SK-N-SH treated with all-trans-retinoic acid at 6 μM for 48 hours (cell line): Measurements from ENCODE around the gene RCVRN.

Experiments used
- ATAC-seq: fragments of 200-7000 bp; cut with Tn5 transposase; 3 replicates; pipeline ENCODE4 v1.9.1; 2020; ENCODE audit warnings: mild to moderate bottlenecking, moderate library complexity
- ARNTL ChIP-seq: fragments of 450-650 bp; formaldehyde crosslinking; IDR thresholded peaks from 2 replicates; pipeline ENCODE4 v1.5.0; 2020; ENCODE audit warnings: low read depth, mild to moderate bottlenecking, moderate library complexity, borderline replicate concordance
- BACH2 ChIP-seq: fragments of 250-450 bp; sonication (Bioruptor Pico); IDR thresholded peaks from 2 replicates; pipeline ENCODE4 v1.9.0; 2021; ENCODE audit warnings: mild to moderate bottlenecking, borderline replicate concordance
- CREB5 ChIP-seq: fragments of 250-450 bp; sonication (Bioruptor Pico); IDR thresholded peaks from 2 replicates; pipeline ENCODE4 v1.5.1; 2020; ENCODE audit warnings: low read depth, mild to moderate bottlenecking, moderate library complexity
- CSDC2 ChIP-seq: fragments of 250-450 bp; sonication (Bioruptor Pico); IDR thresholded peaks from 2 replicates; pipeline ENCODE4 v1.5.0; 2020; ENCODE audit warnings: mild to moderate bottlenecking, moderate library complexity
- ESRRG ChIP-seq: fragments of 250-450 bp; sonication (Bioruptor Pico); IDR thresholded peaks from 2 replicates; pipeline ENCODE4 v1.6.1; 2021; ENCODE audit warnings: mild to moderate bottlenecking
- GLIS3 ChIP-seq: fragments of 250-450 bp; sonication (Bioruptor Pico); IDR thresholded peaks from 2 replicates; pipeline ENCODE4 v1.5.0; 2020; ENCODE audit warnings: mild to moderate bottlenecking, moderate library complexity
- ISL1 ChIP-seq: fragments of 250-450 bp; sonication (Bioruptor Pico); IDR thresholded peaks from 2 replicates; pipeline ENCODE4 v2.1.2; 2022; ENCODE audit warnings: mild to moderate bottlenecking, moderate library complexity
- OSR1 ChIP-seq: fragments of 250-450 bp; sonication (Bioruptor Pico); IDR thresholded peaks from 2 replicates; pipeline ENCODE4 v1.8.0; 2022; ENCODE audit warnings: moderate library complexity, mild to moderate bottlenecking, inconsistent platforms
- POU6F1 ChIP-seq: fragments of 250-450 bp; sonication (Bioruptor Pico); IDR thresholded peaks from 2 replicates; pipeline ENCODE4 v1.8.0; 2021; ENCODE audit warnings: low read depth, mild to moderate bottlenecking, moderate library complexity, borderline replicate concordance
- PPARA ChIP-seq: fragments of 250-450 bp; sonication (Bioruptor Pico); IDR thresholded peaks from 2 replicates; pipeline ENCODE4 v1.5.0; 2020; ENCODE audit warnings: mild to moderate bottlenecking, borderline replicate concordance
- SNAI2 ChIP-seq: fragments of 250-450 bp; sonication (Bioruptor Pico); IDR thresholded peaks from 2 replicates; pipeline ENCODE4 v1.5.0; 2020; ENCODE audit warnings: mild to moderate bottlenecking, moderate library complexity
- TCF4 ChIP-seq: fragments of 250-450 bp; sonication (Bioruptor Pico); IDR thresholded peaks from 2 replicates; pipeline ENCODE4 v1.8.0; 2021; ENCODE audit warnings: mild to moderate bottlenecking, moderate library complexity, borderline replicate concordance
- TOX ChIP-seq: fragments of 250-450 bp; sonication (Bioruptor Pico); IDR thresholded peaks from 2 replicates; pipeline ENCODE4 v1.8.0; 2021; ENCODE audit warnings: mild to moderate bottlenecking, moderate library complexity, borderline replicate concordance
- ZC3H10 ChIP-seq: fragments of 250-450 bp; sonication (Bioruptor Pico); IDR thresholded peaks from 2 replicates; pipeline ENCODE4 v1.5.1; 2021; ENCODE audit warnings: mild to moderate bottlenecking, moderate library complexity
- ZFP3 ChIP-seq: fragments of 250-450 bp; sonication (Bioruptor Pico); IDR thresholded peaks from 2 replicates; pipeline ENCODE4 v1.5.0; 2020; ENCODE audit warnings: mild to moderate bottlenecking, moderate library complexity
- ZFP30 ChIP-seq: fragments of 450-650 bp; formaldehyde crosslinking; IDR thresholded peaks from 2 replicates; pipeline ENCODE4 v1.5.0; 2022; ENCODE audit warnings: mild to moderate bottlenecking, moderate library complexity
- ZNF70 ChIP-seq: fragments of 450-650 bp; formaldehyde crosslinking; IDR thresholded peaks from 2 replicates; pipeline ENCODE4 v1.5.0; 2020; ENCODE audit warnings: mild to moderate bottlenecking, moderate library complexity
- TF ChIP-seq, protein P1 (sequence below): fragments of 250-450 bp; sonication (Bioruptor Pico); IDR thresholded peaks from 2 replicates; pipeline ENCODE4 v1.5.0; 2020; ENCODE audit warnings: mild to moderate bottlenecking, moderate library complexity
- TF ChIP-seq, protein P2 (sequence below): fragments of 250-450 bp; sonication (Bioruptor Pico); IDR thresholded peaks from 2 replicates; pipeline ENCODE4 v1.8.0; 2020; ENCODE audit warnings: mild to moderate bottlenecking, moderate library complexity, borderline replicate concordance

The RCVRN gene

DNA sequence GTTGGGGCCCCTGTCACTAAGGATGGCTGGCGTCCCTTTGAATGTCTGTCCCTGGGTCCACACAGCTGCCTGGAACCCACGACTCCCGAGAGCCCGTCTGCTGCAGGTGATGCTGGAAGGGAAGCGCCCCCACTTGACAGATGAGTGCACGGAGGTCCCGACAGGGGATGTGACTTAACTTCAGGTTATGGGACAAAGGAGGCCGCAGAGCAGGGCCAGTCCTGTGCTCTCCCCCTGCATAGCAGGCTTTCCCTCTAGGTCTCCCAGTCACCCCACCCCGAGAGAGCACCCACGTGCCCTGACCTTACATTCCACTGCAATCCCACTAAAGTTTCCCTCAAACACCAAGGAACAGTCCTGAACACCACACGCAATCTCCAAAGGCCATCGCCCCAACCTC, 6.0 kb upstream of the RCVRN start:
- TF ChIP-seq TOX (CRISPR knock-in tag): no peak
- no peak for TF ChIP-seq OSR1 (CRISPR knock-in tag)
- TF ChIP-seq ZC3H10 (CRISPR knock-in tag): no peak
- no peak for TF ChIP-seq TCF4
- ATAC-seq: no peak

GRCh38 chr17:9908649-9909042, 3.6 kb upstream of the RCVRN start:
- no peak for ATAC-seq
- TF ChIP-seq OSR1 (CRISPR knock-in tag) (no peak), ZNF70 (CRISPR knock-in tag) (no peak)

DNA sequence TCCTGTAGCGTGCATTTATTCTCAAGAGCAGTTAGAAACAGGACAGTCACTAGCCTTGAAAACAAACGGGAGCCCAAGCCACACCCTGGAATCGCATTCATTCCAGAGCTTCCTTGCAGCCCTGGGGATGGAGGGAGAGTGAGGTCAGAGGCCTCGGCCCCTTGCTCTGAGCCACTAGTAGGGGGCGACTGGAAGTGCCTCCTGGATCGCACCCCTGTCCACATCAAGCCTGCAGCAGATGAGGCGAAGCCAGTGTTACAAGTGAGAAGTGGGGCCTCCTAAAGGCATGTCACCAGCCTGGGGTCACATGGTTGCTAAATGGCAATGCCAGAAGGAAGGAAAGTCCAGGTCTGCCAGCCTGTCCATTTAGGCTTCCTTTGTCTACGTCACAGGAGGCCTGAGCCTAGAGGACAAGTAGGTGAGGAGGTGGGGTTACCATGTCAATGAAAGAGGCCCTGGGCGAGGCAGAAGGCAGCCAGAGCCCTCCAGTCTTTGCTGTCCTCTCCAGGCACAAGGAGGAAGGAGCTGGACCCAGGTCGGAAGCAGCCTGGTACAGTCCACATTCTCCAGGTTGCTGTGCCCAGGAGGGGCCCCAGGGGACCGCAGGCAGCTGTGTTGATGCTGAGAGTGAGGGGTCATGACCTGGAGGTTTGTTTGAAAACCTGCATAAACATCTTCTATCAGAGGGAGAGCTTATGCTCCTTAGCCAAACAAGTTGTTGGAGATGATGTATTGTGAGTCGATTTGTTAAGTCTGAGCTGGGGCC, 3.0 kb upstream of the RCVRN start:
- TF ChIP-seq ZFP3 (no peak), TCF4 (no peak), SNAI2 (no peak), CSDC2 (no peak), BACH2 (CRISPR knock-in tag) (no peak), ARNTL (CRISPR knock-in tag) (no peak)
- TF ChIP-seq, all 23 proteins: peak for 0

GRCh38 chr17:9907131-9907530, 2.1 kb upstream of the RCVRN start:
- TF ChIP-seq PPARA (no peak), ZFP3 (no peak), POU6F1 (CRISPR knock-in tag) (no peak), ESRRG (no peak), TCF4 (no peak), ZC3H10 (CRISPR knock-in tag) (no peak), ARNTL (CRISPR knock-in tag) (no peak), BACH2 (CRISPR knock-in tag) (no peak), CREB5 (CRISPR knock-in tag) (no peak), TOX (CRISPR knock-in tag) (no peak), ZFP30 (CRISPR knock-in tag) (no peak)
- TF ChIP-seq, protein P1, sequence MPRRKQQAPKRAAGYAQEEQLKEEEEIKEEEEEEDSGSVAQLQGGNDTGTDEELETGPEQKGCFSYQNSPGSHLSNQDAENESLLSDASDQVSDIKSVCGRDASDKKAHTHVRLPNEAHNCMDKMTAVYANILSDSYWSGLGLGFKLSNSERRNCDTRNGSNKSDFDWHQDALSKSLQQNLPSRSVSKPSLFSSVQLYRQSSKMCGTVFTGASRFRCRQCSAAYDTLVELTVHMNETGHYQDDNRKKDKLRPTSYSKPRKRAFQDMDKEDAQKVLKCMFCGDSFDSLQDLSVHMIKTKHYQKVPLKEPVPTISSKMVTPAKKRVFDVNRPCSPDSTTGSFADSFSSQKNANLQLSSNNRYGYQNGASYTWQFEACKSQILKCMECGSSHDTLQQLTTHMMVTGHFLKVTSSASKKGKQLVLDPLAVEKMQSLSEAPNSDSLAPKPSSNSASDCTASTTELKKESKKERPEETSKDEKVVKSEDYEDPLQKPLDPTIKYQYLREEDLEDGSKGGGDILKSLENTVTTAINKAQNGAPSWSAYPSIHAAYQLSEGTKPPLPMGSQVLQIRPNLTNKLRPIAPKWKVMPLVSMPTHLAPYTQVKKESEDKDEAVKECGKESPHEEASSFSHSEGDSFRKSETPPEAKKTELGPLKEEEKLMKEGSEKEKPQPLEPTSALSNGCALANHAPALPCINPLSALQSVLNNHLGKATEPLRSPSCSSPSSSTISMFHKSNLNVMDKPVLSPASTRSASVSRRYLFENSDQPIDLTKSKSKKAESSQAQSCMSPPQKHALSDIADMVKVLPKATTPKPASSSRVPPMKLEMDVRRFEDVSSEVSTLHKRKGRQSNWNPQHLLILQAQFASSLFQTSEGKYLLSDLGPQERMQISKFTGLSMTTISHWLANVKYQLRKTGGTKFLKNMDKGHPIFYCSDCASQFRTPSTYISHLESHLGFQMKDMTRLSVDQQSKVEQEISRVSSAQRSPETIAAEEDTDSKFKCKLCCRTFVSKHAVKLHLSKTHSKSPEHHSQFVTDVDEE (CRISPR knock-in tag): no peak
- no peak for ATAC-seq

More for the DNA sequence above, 3.0 kb upstream of the RCVRN start:
- no peak for ATAC-seq

- no peak for ATAC-seq
- TF ChIP-seq ESRRG: no peak
- TF ChIP-seq GLIS3 (CRISPR knock-in tag): no peak
- no peak for TF ChIP-seq TCF4
- TF ChIP-seq, protein P1 (CRISPR knock-in tag): no peak
- no peak for TF ChIP-seq ARNTL (CRISPR knock-in tag)
- no peak for TF ChIP-seq OSR1 (CRISPR knock-in tag)
- no peak for TF ChIP-seq ZFP30 (CRISPR knock-in tag)
- TF ChIP-seq CSDC2: no peak
- no peak for TF ChIP-seq CREB5 (CRISPR knock-in tag)
- TF ChIP-seq, protein P2, sequence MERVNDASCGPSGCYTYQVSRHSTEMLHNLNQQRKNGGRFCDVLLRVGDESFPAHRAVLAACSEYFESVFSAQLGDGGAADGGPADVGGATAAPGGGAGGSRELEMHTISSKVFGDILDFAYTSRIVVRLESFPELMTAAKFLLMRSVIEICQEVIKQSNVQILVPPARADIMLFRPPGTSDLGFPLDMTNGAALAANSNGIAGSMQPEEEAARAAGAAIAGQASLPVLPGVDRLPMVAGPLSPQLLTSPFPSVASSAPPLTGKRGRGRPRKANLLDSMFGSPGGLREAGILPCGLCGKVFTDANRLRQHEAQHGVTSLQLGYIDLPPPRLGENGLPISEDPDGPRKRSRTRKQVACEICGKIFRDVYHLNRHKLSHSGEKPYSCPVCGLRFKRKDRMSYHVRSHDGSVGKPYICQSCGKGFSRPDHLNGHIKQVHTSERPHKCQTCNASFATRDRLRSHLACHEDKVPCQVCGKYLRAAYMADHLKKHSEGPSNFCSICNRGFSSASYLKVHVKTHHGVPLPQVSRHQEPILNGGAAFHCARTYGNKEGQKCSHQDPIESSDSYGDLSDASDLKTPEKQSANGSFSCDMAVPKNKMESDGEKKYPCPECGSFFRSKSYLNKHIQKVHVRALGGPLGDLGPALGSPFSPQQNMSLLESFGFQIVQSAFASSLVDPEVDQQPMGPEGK (CRISPR knock-in tag): no peak
- no peak for TF ChIP-seq ISL1 (CRISPR knock-in tag)
Observed at GRCh38 chr17:9906616-9907015, 1.5 kb upstream of the RCVRN start.
